Activated CD8-positive, alpha-beta memory T cell treated with anti-CD3 and anti-CD28 coated beads, Interleukin-2, amount 10 ng/mL, durations not matched to agents 7 days and 5 days (primary cell): ENCODE measurements around the gene CRISP2. TPM values are rescaled to one million over a fixed set of nuclear protein-coding genes. Genes with fewer than 3 reads are reported as not detected.

Experiments
- ATAC-seq: fragments of 150-1000 bp; cut with Tn5 transposase; one replicate; pipeline ENCODE4 v1.10.0; 2021; ENCODE audit warnings: moderate library complexity
- CTCF ChIA-PET: fragments of 350-600 bp; sonication (Branson Sonifier 250); formaldehyde crosslinking; loops from one replicate; lab custom pipeline; 2021; ENCODE audit warnings: antibody characterized with exemption; lab: Charles Lee
- DNase-seq: peaks from one replicate; pipeline ENCODE4 v3.0.0-alpha.2; 2020
- H3K27ac Mint-ChIP-seq: one replicate; pipeline ENCODE4 v1.8.0; 2021; ENCODE audit warnings: mild to moderate bottlenecking, mixed read lengths
- H3K27me3 Mint-ChIP-seq: one replicate; pipeline ENCODE4 v1.8.0; 2021; ENCODE audit warnings: mixed read lengths
- H3K36me3 Mint-ChIP-seq: one replicate; pipeline ENCODE4 v1.8.0; 2021; ENCODE audit warnings: mild to moderate bottlenecking, mixed read lengths
- H3K4me1 Mint-ChIP-seq: one replicate; pipeline ENCODE4 v1.8.0; 2021; ENCODE audit warnings: mixed read lengths
- H3K4me3 Mint-ChIP-seq: one replicate; pipeline ENCODE4 v1.8.0; 2021; ENCODE audit warnings: mild to moderate bottlenecking, moderate library complexity, mixed read lengths
- H3K9me3 Mint-ChIP-seq: one replicate; pipeline ENCODE4 v1.8.0; 2022; ENCODE audit warnings: low read depth, mixed read lengths
- total RNA-seq, 2 experiments: library from RNA; stranded (reverse); gene quantifications; one replicate each; pipeline ENCODE4 v1.2.3, GENCODE V29; 2021

CRISP2 gene
- total RNA-seq, 2 experiments from 2014 or later, result not detected

GRCh38 chr6:49647476-49647875 is 65.9 kb downstream of the CRISP2 start:
- CTCF ChIA-PET, result no interaction called here
- no peaks in the 10 kb centered on the region for H3K36me3 Mint-ChIP-seq
- no peak overlapping the region for H3K27ac Mint-ChIP-seq
- DNase-seq (no peak), ATAC-seq (no peak)
- no peaks in the 10 kb centered on the region for H3K9me3 Mint-ChIP-seq
- H3K4me3 Mint-ChIP-seq, result no peak overlapping the region
- no peaks in the 10 kb centered on the region for H3K27me3 Mint-ChIP-seq
- no peaks in the 10 kb centered on the region for H3K4me1 Mint-ChIP-seq

- no peak for ATAC-seq
- Mint-ChIP-seq H3K36me3 (no peaks in the 10 kb centered on the region), H3K27ac (no peak overlapping the region), H3K27me3 (no peaks in the 10 kb centered on the region), H3K9me3 (no peaks in the 10 kb centered on the region), H3K4me3 (no peak overlapping the region), H3K4me1 (no peaks in the 10 kb centered on the region)
- CTCF ChIA-PET, result interaction anchor here (0.7 kb wide), 1 partner anchor 18 kb away, joined by 3 read pairs; no protein-coding TSS in a partner anchor
- no peak for DNase-seq
Measured at GRCh38 chr6:49646942-49647341, 66.4 kb downstream of the CRISP2 start.

DNA sequence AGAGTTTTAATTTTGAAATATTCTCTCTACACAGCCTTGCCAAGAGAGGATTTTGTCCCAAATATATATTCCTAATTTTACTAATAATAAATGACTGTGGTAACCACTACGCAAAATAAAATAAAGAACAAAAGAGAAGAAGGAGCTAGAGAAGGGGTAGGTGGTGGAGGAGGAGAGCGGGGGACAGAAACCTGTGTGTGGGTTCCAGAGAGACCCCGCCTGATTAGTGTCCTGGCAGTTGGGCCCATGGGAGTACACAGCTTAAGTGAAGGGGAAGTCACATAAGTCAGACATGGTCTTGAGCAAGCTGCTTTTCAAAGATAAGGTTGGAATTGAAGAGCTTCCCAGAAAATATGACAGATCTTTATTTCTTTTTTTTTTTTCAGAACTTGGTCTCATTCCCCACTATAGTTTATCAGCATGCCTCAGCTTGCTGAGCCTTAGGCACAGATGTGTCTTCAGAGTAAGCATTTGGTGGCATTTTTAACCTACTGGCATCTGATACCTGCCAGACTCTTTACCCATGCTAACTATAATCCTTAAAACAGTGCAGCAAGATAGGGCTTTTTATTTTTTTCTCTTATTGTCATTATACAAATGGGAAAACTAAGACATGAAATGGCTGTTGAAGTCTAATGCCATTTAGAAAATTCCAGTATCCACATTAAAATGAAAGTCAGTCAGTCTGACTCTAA is 67.1 kb downstream of the CRISP2 start:
- no peak overlapping the region for H3K27ac Mint-ChIP-seq
- no peak for DNase-seq
- no peaks in the 10 kb centered on the region for H3K36me3 Mint-ChIP-seq
- H3K9me3 Mint-ChIP-seq, result no peaks in the 10 kb centered on the region
- H3K27me3 Mint-ChIP-seq, result no peaks in the 10 kb centered on the region
- H3K4me3 Mint-ChIP-seq, result no peak overlapping the region
- no peaks in the 10 kb centered on the region for H3K4me1 Mint-ChIP-seq
- CTCF ChIA-PET, result interaction anchor here (0.7 kb wide), 1 partner anchor 18 kb away, joined by 3 read pairs; no protein-coding TSS in a partner anchor
- ATAC-seq, result no peak

DNA sequence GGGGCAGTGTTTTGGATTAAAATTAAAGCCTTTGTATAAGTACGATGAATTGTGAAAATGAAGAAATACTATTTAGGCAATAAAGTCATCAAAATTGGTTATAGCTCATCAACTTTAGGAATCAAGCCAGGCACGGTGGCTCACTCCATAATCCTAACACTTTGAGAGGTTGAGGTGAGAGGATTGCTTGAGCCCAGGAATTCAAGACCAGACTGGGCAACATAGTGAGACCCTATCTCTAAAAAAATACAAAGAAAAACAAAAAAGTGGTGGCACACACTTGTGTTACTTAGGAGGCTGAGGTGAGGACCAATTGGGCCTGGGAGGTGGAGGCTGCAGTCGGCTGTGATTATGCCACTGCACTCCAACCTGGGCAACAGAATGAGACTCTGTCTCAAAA is 68.2 kb downstream of the CRISP2 start:
- no peak overlapping the region for H3K4me3 Mint-ChIP-seq
- no peaks in the 10 kb centered on the region for H3K36me3 Mint-ChIP-seq
- no peaks in the 10 kb centered on the region for H3K9me3 Mint-ChIP-seq
- DNase-seq, result no peak
- no peaks in the 10 kb centered on the region for H3K4me1 Mint-ChIP-seq
- ATAC-seq, result no peak
- CTCF ChIA-PET, result no interaction called here
- no peaks in the 10 kb centered on the region for H3K27me3 Mint-ChIP-seq
- H3K27ac Mint-ChIP-seq, result no peak overlapping the region

Other genes starting within 250 kb of the CRISP2 start
- not detected for gene GLYATL3, start 213.6 kb downstream of the CRISP2 start, total RNA-seq
- not detected for gene C6orf141, start 162.9 kb downstream of the CRISP2 start, total RNA-seq
- not detected for gene RHAG, start 76.7 kb downstream of the CRISP2 start, total RNA-seq
- not detected for gene CRISP3, start 30.8 kb upstream of the CRISP2 start, total RNA-seq
- gene PGK2, start 73.7 kb upstream of the CRISP2 start, total RNA-seq, result not detected
- gene CRISP1, start 153.0 kb upstream of the CRISP2 start, total RNA-seq, result not detected